Measurements from ENCODE around the gene DEPP1.

The DEPP1 gene

GRCh38 chr10:44988957-44989585 lies 10.5 kb upstream of the DEPP1 start:
- DNase-seq (ENCODE audit: low read depth), result no peak
- no peak overlapping the region for H3K4me3 ChIP-seq (ENCODE audit: low read length)
- no peak for TF ChIP-seq CTCF (IDR thresholded peaks at IDR 0.05; ENCODE audit: insufficient read depth, low read depth, low read length, missing control alignments)

- TF ChIP-seq CTCF (IDR thresholded peaks at IDR 0.05; ENCODE audit: insufficient read depth, low read depth, low read length, missing control alignments), result no peak
- no peak overlapping the region for H3K4me3 ChIP-seq (ENCODE audit: low read length)
Observed at GRCh38 chr10:44986670-44987069, 8.1 kb upstream of the DEPP1 start.

GRCh38 chr10:44986179-44986578 lies 7.6 kb upstream of the DEPP1 start:
- H3K4me3 ChIP-seq (ENCODE audit: low read length), result no peak overlapping the region
- no peak for TF ChIP-seq CTCF (IDR thresholded peaks at IDR 0.05; ENCODE audit: insufficient read depth, low read depth, low read length, missing control alignments)
- no peak for DNase-seq (ENCODE audit: low read depth)

More at GRCh38 chr10:44986670-44987069, 8.1 kb upstream of the DEPP1 start:
- no peak for DNase-seq (ENCODE audit: low read depth)

- no peak overlapping the region for H3K4me3 ChIP-seq (ENCODE audit: low read length)
- TF ChIP-seq CTCF (IDR thresholded peaks at IDR 0.05; ENCODE audit: insufficient read depth, low read depth, low read length, missing control alignments), result no peak
- no peak for DNase-seq (ENCODE audit: low read depth)
Observed at GRCh38 chr10:44985175-44985681, 6.6 kb upstream of the DEPP1 start.

DNA sequence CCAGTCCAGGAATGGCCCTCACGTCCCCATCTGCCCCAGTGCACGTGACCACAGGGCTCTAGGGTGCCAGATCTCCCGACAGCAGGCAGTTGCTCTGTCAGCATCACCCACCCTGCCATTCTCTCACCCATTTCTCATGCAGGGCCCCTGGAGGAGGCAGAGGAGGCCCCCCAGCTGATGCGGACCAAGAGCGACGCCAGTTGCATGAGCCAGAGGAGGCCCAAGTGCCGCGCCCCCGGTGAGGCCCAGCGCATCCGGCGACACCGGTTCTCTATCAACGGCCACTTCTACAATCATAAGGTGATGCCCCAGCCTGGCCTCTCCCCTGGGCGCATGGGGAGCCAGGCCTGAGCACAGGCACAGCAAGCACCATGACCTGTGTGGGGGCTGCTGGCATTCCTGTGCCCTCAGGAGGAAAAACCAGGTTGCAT lies 6.1 kb upstream of the DEPP1 start:
- DNase-seq (ENCODE audit: low read depth), result no peak
- TF ChIP-seq CTCF (IDR thresholded peaks at IDR 0.05; ENCODE audit: insufficient read depth, low read depth, low read length, missing control alignments), result no peak
- no peak overlapping the region for H3K4me3 ChIP-seq (ENCODE audit: low read length)

DNA sequence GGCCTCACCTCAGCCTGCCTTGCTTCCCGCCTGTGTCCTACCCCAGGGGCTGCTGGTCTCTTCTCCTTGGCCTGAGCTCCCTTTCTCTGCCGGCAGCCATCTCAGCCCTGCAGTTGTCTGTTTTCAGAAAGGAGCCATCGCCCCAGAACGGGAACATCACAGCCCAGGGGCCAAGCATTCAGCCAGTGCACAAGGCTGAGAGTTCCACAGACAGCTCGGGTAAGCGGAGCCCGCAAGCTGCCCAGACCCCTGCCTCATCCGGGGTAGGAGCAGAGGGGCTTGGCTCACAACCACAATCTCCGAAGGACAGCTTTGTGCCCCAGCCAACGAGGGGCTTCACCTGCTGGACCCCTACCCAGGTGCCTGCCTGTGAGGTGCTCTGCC lies 5.3 kb upstream of the DEPP1 start:
- TF ChIP-seq CTCF (IDR thresholded peaks at IDR 0.05; ENCODE audit: insufficient read depth, low read depth, low read length, missing control alignments), result no peak
- no peak for DNase-seq (ENCODE audit: low read depth)
- no peak overlapping the region for H3K4me3 ChIP-seq (ENCODE audit: low read length)
